MM.1S (cell line): ENCODE results near the gene MYLK4.

Experiments
- DNase-seq: peaks from one replicate; pipeline ENCODE4 v3.0.0-alpha.2; 2015
- H2AFZ ChIP-seq: fragments of 300-600 bp; sonication (generic); 2 replicates; pipeline ENCODE4 v1.6.0; 2016; ENCODE audit warnings: antibody characterized with exemption, low read length
- H3F3A ChIP-seq: fragments of 300-600 bp; sonication (generic); 2 replicates; pipeline ENCODE4 v1.6.1; 2016; ENCODE audit warnings: mild to moderate bottlenecking, antibody characterized with exemption, low read length, moderate library complexity, mixed read lengths; ENCODE audit not compliant: insufficient read depth
- H3K27ac ChIP-seq: fragments of 300-600 bp; sonication (generic); 2 replicates; pipeline ENCODE4 v1.5.1; 2016; ENCODE audit warnings: mild to moderate bottlenecking, low read length
- H3K27me3 ChIP-seq: fragments of 300-600 bp; sonication (generic); replicated peaks from 2 replicates; pipeline ENCODE4 v1.6.0; 2016; ENCODE audit warnings: low read length; ENCODE audit not compliant: insufficient read depth
- H3K36me3 ChIP-seq: fragments of 300-600 bp; sonication (generic); replicated peaks from 2 replicates; pipeline ENCODE4 v1.6.1; 2016; ENCODE audit warnings: mild to moderate bottlenecking, low read length, mixed read lengths; ENCODE audit not compliant: insufficient read depth
- H3K4me1 ChIP-seq: fragments of 300-600 bp; sonication (generic); 2 replicates; pipeline ENCODE4 v1.6.1; 2016; ENCODE audit warnings: low read length, mixed read lengths
- H3K4me2 ChIP-seq: fragments of 300-600 bp; sonication (generic); 2 replicates; pipeline ENCODE4 v1.6.0; 2016; ENCODE audit warnings: low read depth, low read length
- H3K4me3 ChIP-seq: fragments of 300-600 bp; sonication (generic); 2 replicates; pipeline ENCODE4 v1.5.1; 2016; ENCODE audit warnings: low read length, mixed read lengths
- H3K79me2 ChIP-seq: fragments of 300-600 bp; sonication (generic); 2 replicates; pipeline ENCODE4 v1.6.1; 2016; ENCODE audit warnings: mixed run types, low read length, mixed read lengths
- H3K9ac ChIP-seq: fragments of 300-600 bp; sonication (generic); 2 replicates; pipeline ENCODE4 v1.6.1; 2016; ENCODE audit warnings: low read length, mixed read lengths
- H3K9me2 ChIP-seq: fragments of 300-600 bp; sonication (generic); replicated peaks from 2 replicates; pipeline ENCODE4 v1.6.1; 2016; ENCODE audit warnings: mild to moderate bottlenecking, low read length, mixed read lengths; ENCODE audit not compliant: insufficient read depth
- H3K9me3 ChIP-seq: fragments of 300-600 bp; sonication (generic); replicated peaks from 2 replicates; pipeline ENCODE4 v1.6.1; 2016; ENCODE audit warnings: mild to moderate bottlenecking, low read length, mixed read lengths; ENCODE audit not compliant: insufficient read depth
- H4K20me1 ChIP-seq: fragments of 300-600 bp; sonication (generic); 2 replicates; pipeline ENCODE4 v1.6.1; 2016; ENCODE audit warnings: mild to moderate bottlenecking, low read length, moderate library complexity, mixed read lengths; ENCODE audit not compliant: insufficient read depth
- EZH2 ChIP-seq: fragments of 300-600 bp; sonication (generic); optimal IDR thresholded peaks from 2 replicates; pipeline ENCODE3; 2017; ENCODE audit warnings: low read depth, mild to moderate bottlenecking, antibody characterized with exemption, low read length, mixed read lengths
- EZH2phosphoT487 ChIP-seq: fragments of 300-600 bp; sonication (generic); IDR thresholded peaks from 2 replicates; pipeline ENCODE4 v1.6.1; 2018; ENCODE audit warnings: antibody characterized with exemption, low read length
- TF ChIP-seq, protein P1 (sequence below): fragments of 300-600 bp; sonication (generic); IDR thresholded peaks from 2 replicates; pipeline ENCODE4 v1.5.1; 2016; ENCODE audit warnings: antibody characterized with exemption, low read length, mixed read lengths

The MYLK4 gene

DNA sequence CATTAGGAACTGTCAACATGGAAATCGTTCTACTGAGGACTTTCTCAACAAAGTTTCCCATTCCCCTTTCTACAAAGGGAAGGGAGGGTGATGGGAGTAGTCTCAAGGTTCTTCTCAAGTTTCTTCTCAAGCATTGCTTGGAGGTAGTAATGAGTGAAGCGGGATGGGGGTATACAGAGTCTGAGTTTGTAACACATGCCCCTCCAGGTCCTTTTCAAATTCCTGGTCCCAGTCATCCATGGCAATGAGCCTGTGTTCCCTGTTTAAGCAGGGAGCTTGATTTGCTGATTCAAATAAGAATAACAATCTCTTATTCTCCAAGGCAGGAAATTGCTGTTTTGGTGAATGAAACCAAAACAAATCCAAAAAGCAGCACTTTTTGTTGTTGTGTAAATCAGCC, 45.5 kb downstream of the MYLK4 start:
- Histone ChIP-seq H3K9ac (no peak overlapping the region), H2AFZ (no peak overlapping the region), H3K4me3 (no peak overlapping the region), H3K79me2 (no peaks in the 10 kb centered on the region), H3F3A (no peaks in the 10 kb centered on the region), H3K27me3 (no peaks in the 10 kb centered on the region), H4K20me1 (no peaks in the 10 kb centered on the region), H3K4me1 (no peaks in the 10 kb centered on the region), H3K27ac (no peak overlapping the region), H3K36me3 (no peaks in the 10 kb centered on the region), H3K4me2 (no peak overlapping the region), H3K9me3 (no peaks in the 10 kb centered on the region), H3K9me2 (no peaks in the 10 kb centered on the region)
- DNase-seq, result no peak
- TF ChIP-seq EZH2phosphoT487, result no peak
- no peak for TF ChIP-seq EZH2
- TF ChIP-seq, protein P1, sequence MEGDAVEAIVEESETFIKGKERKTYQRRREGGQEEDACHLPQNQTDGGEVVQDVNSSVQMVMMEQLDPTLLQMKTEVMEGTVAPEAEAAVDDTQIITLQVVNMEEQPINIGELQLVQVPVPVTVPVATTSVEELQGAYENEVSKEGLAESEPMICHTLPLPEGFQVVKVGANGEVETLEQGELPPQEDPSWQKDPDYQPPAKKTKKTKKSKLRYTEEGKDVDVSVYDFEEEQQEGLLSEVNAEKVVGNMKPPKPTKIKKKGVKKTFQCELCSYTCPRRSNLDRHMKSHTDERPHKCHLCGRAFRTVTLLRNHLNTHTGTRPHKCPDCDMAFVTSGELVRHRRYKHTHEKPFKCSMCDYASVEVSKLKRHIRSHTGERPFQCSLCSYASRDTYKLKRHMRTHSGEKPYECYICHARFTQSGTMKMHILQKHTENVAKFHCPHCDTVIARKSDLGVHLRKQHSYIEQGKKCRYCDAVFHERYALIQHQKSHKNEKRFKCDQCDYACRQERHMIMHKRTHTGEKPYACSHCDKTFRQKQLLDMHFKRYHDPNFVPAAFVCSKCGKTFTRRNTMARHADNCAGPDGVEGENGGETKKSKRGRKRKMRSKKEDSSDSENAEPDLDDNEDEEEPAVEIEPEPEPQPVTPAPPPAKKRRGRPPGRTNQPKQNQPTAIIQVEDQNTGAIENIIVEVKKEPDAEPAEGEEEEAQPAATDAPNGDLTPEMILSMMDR, result no peak

DNA sequence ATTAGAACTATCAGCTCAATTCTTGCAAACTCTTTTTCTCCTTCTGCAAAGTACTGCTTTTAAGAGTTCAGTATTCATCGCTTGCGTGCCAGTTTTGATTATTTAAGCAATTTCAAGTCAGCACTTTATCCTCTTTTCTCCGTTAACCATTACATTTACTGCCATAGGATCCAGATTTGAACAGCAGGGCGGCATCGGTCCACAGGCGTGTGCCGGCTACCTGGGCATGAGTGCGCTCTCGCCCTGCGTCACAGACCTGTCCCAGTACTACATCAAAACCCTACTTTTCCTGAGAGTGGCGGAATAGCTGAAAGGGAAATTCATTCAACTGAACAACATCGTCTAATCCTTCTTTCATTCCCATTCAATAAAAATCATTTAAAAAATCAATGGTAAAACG, 53.4 kb downstream of the MYLK4 start:
- Histone ChIP-seq H3K27ac (no peak overlapping the region), H4K20me1 (no peaks in the 10 kb centered on the region), H3K9me2 (no peaks in the 10 kb centered on the region), H3F3A (no peaks in the 10 kb centered on the region), H3K36me3 (no peaks in the 10 kb centered on the region), H3K9ac (no peak overlapping the region), H3K4me3 (no peak overlapping the region), H3K4me1 (no peaks in the 10 kb centered on the region), H3K4me2 (no peak overlapping the region), H3K79me2 (no peaks in the 10 kb centered on the region), H3K9me3 (no peaks in the 10 kb centered on the region), H3K27me3 (no peaks in the 10 kb centered on the region), H2AFZ (no peak overlapping the region)
- TF ChIP-seq EZH2phosphoT487 (no peak), EZH2 (no peak)
- TF ChIP-seq, protein P1, result no peak
- DNase-seq, result no peak

DNA sequence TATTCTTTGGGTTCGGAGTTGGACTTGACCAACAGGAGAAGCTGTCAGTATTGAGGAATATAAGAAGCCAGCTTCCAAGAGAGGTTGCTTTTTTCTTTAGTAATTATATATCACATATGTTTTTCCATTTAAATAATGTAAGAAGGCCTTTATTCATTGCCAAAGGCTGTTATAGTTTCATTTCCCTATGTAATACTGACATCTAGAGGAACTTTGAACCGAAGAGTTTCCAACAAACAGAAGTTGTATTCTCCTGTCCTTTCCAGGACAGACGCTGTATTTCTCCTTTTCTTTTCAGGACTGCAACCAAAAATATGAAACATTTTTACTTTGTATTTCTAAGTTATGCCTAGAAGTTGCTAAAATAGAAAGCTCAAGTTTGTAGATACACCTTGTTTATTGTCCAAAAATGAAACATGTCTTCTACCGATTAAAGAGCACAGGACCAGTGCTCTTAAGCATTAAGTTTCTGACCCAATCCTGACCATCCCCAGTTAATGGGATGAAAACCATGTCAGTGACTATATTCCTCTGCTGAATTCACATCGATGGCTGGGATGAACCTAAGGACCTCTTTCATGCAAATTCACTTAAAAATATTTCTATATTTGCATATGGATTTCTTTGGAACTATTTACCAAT, 55.1 kb downstream of the MYLK4 start:
- Histone ChIP-seq H3K4me2 (no peak overlapping the region), H3K9me3 (no peaks in the 10 kb centered on the region), H3K9me2 (no peaks in the 10 kb centered on the region), H2AFZ (no peak overlapping the region), H3K36me3 (no peaks in the 10 kb centered on the region), H4K20me1 (no peaks in the 10 kb centered on the region), H3K79me2 (no peaks in the 10 kb centered on the region), H3K27me3 (no peaks in the 10 kb centered on the region), H3K9ac (no peak overlapping the region), H3K27ac (no peak overlapping the region), H3K4me3 (no peak overlapping the region), H3K4me1 (no peaks in the 10 kb centered on the region), H3F3A (no peaks in the 10 kb centered on the region)
- DNase-seq, result no peak
- TF ChIP-seq, protein P1, result peak; percentile 30
- TF ChIP-seq EZH2, result no peak
